SK-N-SH treated with all-trans-retinoic acid at 6 μM for 48 hours (cell line): ENCODE measurements around the gene ARHGEF4.

Experiments
- ATAC-seq: fragments of 200-7000 bp; cut with Tn5 transposase; 3 replicates; pipeline ENCODE4 v1.9.1; 2020; ENCODE audit warnings: mild to moderate bottlenecking, moderate library complexity
- BACH2 ChIP-seq: fragments of 250-450 bp; sonication (Bioruptor Pico); IDR thresholded peaks from 2 replicates; pipeline ENCODE4 v1.9.0; 2021; ENCODE audit warnings: mild to moderate bottlenecking, borderline replicate concordance
- CREB5 ChIP-seq: fragments of 250-450 bp; sonication (Bioruptor Pico); IDR thresholded peaks from 2 replicates; pipeline ENCODE4 v1.5.1; 2020; ENCODE audit warnings: low read depth, mild to moderate bottlenecking, moderate library complexity
- PATZ1 ChIP-seq: fragments of 250-450 bp; sonication (Bioruptor Pico); IDR thresholded peaks from 2 replicates; pipeline ENCODE4 v1.8.0; 2020; ENCODE audit warnings: mild to moderate bottlenecking, moderate library complexity, borderline replicate concordance
- RARB ChIP-seq: fragments of 250-450 bp; sonication (Bioruptor Pico); IDR thresholded peaks from 2 replicates; pipeline ENCODE4 v1.8.0; 2021; ENCODE audit warnings: mild to moderate bottlenecking, moderate library complexity
- SNAI2 ChIP-seq: fragments of 250-450 bp; sonication (Bioruptor Pico); IDR thresholded peaks from 2 replicates; pipeline ENCODE4 v1.5.0; 2020; ENCODE audit warnings: mild to moderate bottlenecking, moderate library complexity
- TOX ChIP-seq: fragments of 250-450 bp; sonication (Bioruptor Pico); IDR thresholded peaks from 2 replicates; pipeline ENCODE4 v1.8.0; 2021; ENCODE audit warnings: mild to moderate bottlenecking, moderate library complexity, borderline replicate concordance
- TSHZ2 ChIP-seq: fragments of 250-450 bp; sonication (Bioruptor Pico); IDR thresholded peaks from 2 replicates; pipeline ENCODE4 v1.5.0; 2020; ENCODE audit warnings: mild to moderate bottlenecking, moderate library complexity
- ZC3H10 ChIP-seq: fragments of 250-450 bp; sonication (Bioruptor Pico); IDR thresholded peaks from 2 replicates; pipeline ENCODE4 v1.5.1; 2021; ENCODE audit warnings: mild to moderate bottlenecking, moderate library complexity
- ZFP3 ChIP-seq: fragments of 250-450 bp; sonication (Bioruptor Pico); IDR thresholded peaks from 2 replicates; pipeline ENCODE4 v1.5.0; 2020; ENCODE audit warnings: mild to moderate bottlenecking, moderate library complexity
- ZFP30 ChIP-seq: fragments of 450-650 bp; formaldehyde crosslinking; IDR thresholded peaks from 2 replicates; pipeline ENCODE4 v1.5.0; 2022; ENCODE audit warnings: mild to moderate bottlenecking, moderate library complexity
- ZNF70 ChIP-seq: fragments of 450-650 bp; formaldehyde crosslinking; IDR thresholded peaks from 2 replicates; pipeline ENCODE4 v1.5.0; 2020; ENCODE audit warnings: mild to moderate bottlenecking, moderate library complexity
- ZNF8 ChIP-seq: fragments of 450-650 bp; formaldehyde crosslinking; IDR thresholded peaks from 2 replicates; pipeline ENCODE4 v1.5.0; 2020; ENCODE audit warnings: mild to moderate bottlenecking, moderate library complexity
- TF ChIP-seq, protein P1 (sequence below): fragments of 250-450 bp; sonication (Bioruptor Pico); IDR thresholded peaks from 2 replicates; pipeline ENCODE4 v1.8.0; 2021; ENCODE audit warnings: low read depth, mild to moderate bottlenecking, moderate library complexity, borderline replicate concordance
- TF ChIP-seq, protein P2 (sequence below): fragments of 250-450 bp; sonication (Bioruptor Pico); IDR thresholded peaks from 2 replicates; pipeline ENCODE4 v1.5.1; 2021; ENCODE audit warnings: mild to moderate bottlenecking, moderate library complexity

Gene ARHGEF4

DNA sequence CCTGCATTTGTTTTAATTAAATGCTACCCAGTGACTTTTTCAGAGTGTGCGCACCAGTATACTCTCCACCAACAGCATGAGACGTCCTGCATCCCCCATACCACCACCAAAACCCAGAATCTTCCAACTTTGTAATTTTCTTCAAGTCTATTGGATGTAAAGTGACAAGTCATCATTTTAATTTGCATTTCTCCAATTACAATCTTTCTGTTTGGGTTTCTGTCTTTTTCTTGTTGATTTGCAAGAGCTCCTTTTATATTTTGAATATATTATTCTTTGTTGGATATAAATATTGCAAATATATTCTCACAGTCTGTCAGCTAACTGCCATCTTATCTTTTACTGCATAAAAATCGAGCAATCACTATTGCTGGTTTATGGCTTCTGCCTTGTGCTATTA lies 160.0 kb downstream of the ARHGEF4 start:
- TF ChIP-seq ZC3H10 = no peak
- TF ChIP-seq ZFP30 (CRISPR knock-in tag) = no peak
- no peak for TF ChIP-seq TSHZ2 (CRISPR knock-in tag)
- no peak for TF ChIP-seq CREB5 (CRISPR knock-in tag)
- TF ChIP-seq ZFP3 = no peak
- ATAC-seq = no peak

- no peak for ATAC-seq
Observed at GRCh38 chr2:130997198-130997597, 160.5 kb downstream of the ARHGEF4 start.

GRCh38 chr2:130998561-130998960 lies 161.8 kb downstream of the ARHGEF4 start:
- ATAC-seq = no peak
- no peak for TF ChIP-seq ZNF70
- TF ChIP-seq TOX (CRISPR knock-in tag) = no peak
- no peak for TF ChIP-seq TSHZ2 (CRISPR knock-in tag)
- no peak for TF ChIP-seq SNAI2 (CRISPR knock-in tag)
- no peak for TF ChIP-seq PATZ1 (CRISPR knock-in tag)

More at GRCh38 chr2:130997198-130997597, 160.5 kb downstream of the ARHGEF4 start:
- no peak for TF ChIP-seq ZNF8 (CRISPR knock-in tag)
- TF ChIP-seq BACH2 (CRISPR knock-in tag) = no peak
- no peak for TF ChIP-seq TOX (CRISPR knock-in tag)
- no peak for TF ChIP-seq RARB
- no peak for TF ChIP-seq CREB5 (CRISPR knock-in tag)
- TF ChIP-seq ZC3H10 = no peak
- TF ChIP-seq, protein P1, sequence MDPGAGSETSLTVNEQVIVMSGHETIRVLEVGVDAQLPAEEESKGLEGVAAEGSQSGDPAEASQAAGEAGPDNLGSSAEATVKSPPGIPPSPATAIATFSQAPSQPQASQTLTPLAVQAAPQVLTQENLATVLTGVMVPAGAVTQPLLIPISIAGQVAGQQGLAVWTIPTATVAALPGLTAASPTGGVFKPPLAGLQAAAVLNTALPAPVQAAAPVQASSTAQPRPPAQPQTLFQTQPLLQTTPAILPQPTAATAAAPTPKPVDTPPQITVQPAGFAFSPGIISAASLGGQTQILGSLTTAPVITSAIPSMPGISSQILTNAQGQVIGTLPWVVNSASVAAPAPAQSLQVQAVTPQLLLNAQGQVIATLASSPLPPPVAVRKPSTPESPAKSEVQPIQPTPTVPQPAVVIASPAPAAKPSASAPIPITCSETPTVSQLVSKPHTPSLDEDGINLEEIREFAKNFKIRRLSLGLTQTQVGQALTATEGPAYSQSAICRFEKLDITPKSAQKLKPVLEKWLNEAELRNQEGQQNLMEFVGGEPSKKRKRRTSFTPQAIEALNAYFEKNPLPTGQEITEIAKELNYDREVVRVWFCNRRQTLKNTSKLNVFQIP = no peak
- TF ChIP-seq, protein P2, sequence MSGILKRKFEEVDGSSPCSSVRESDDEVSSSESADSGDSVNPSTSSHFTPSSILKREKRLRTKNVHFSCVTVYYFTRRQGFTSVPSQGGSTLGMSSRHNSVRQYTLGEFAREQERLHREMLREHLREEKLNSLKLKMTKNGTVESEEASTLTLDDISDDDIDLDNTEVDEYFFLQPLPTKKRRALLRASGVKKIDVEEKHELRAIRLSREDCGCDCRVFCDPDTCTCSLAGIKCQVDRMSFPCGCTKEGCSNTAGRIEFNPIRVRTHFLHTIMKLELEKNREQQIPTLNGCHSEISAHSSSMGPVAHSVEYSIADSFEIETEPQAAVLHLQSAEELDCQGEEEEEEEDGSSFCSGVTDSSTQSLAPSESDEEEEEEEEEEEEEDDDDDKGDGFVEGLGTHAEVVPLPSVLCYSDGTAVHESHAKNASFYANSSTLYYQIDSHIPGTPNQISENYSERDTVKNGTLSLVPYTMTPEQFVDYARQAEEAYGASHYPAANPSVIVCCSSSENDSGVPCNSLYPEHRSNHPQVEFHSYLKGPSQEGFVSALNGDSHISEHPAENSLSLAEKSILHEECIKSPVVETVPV = no peak
- no peak for TF ChIP-seq TSHZ2 (CRISPR knock-in tag)
- TF ChIP-seq SNAI2 (CRISPR knock-in tag) = no peak
